NK-92 (cell line): Measurements from ENCODE around the gene BBOX1.
"Not testable (repeated sequence)": the region's sequence is repeated elsewhere in the genome, so short reads cannot be mapped to it uniquely, and the experiment has no call there.

Experiments
- DNase-seq: peaks from one replicate; lab custom pipeline; 2025; ENCODE audit not compliant: unreplicated experiment; lab: John Stamatoyannopoulos, UW

The BBOX1 gene

DNA sequence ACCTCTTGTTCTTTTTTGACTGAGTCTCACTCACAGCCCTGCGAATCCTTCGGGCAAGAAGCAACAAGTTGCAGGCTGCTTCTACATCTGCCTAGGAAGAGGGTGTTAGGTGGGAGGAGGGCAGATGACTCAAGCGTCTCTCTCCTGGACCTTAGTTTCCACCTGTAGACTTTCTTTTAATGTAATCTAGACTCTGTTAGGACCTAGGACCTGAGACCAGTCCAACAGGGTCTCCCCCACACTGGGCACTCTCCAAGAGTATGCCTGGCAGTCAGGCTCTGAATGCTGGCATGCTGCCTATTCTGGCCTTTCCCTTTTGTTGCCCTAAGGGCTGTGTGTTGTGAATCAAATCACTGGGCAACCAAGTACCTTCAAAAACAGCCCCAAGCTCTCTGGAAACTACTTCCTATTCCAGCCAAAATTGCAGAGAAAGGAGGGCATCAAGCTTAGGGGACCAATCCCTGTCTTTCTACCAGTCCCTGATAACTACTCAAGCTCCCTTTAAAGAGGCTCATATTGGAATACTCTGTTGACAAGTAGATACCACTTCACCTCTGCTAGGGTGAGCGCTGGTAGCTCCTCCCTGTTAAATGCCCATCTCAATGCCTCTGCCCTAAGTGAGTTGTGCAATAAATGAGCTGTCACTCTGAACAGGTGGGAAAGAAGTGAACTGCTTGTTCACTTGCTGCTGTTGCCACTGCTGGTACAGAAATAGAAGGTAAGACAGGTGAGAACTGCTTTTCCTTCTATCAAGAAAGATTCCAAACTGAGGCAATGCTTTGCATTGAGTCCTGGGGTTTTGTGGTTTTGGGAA lies at the start of gene BBOX1:
Gene BBOX1 (plus strand): TSS at position 514 of the 814 bp plus-strand sequence. CDS start 14,616 bp downstream, outside the sequence.
- no peak for DNase-seq

DNA sequence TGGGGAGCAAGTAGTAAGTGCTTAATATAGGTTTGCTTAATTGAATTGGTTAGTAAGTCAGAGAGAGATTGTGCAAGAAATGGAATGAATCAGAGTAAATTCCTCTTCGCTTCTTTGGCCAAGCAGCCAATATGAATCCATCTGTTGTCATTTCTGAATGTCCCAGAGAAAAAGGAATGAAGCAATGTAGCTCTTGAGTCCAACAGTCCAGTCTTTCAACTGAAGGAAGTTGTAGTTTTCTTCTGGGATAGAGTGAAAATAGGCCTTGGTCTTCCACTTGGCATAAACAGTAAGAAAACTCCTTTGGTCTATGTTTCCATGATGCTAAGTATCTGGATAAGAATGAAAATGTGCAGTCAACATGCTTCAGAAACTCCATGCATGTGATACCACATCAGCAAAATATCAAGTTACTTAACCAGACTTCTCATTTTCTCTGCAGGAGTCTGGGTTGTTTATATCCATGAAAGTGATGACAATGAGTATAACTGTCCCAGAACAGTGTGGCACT lies 48.5 kb upstream of the BBOX1 start:
- no peak for DNase-seq

- DNase-seq, result no peak
These were observed 46.6 kb upstream of the BBOX1 start, which contains the start of gene FIBIN for GRCh38 chr11:26993965-26994457. FIBIN (plus strand) TSS chr11:26994112; CDS start chr11:26994527, 415 bp downstream.

- DNase-seq, result no peak
These were observed 46.0 kb upstream of the BBOX1 start for GRCh38 chr11:26994631-26995095.

- DNase-seq, result no peak
These were observed 44.7 kb upstream of the BBOX1 start for GRCh38 chr11:26995701-26996460.

DNA sequence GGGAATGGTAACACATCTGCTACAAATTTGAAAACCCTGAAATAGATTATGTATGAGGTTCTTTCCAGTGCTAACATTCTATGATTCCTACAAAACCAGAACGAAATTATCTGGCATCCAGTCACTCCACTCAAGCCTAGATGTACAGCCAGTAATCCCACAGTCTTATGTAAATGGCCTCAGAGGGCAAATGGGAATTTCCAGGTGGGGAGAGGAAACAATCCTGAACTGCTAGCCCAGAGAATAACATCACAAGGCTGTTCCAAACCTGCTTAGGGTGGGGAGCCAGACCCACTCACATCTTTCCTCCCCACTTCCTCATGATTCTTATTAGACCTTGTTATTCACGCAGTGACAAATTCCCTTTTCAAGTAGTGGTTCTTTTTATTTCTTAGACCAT lies 43.2 kb upstream of the BBOX1 start:
- no peak for DNase-seq

GRCh38 chr11:27001136-27001730 lies 39.4 kb upstream of the BBOX1 start:
- DNase-seq, result not testable (repeated sequence)

DNA sequence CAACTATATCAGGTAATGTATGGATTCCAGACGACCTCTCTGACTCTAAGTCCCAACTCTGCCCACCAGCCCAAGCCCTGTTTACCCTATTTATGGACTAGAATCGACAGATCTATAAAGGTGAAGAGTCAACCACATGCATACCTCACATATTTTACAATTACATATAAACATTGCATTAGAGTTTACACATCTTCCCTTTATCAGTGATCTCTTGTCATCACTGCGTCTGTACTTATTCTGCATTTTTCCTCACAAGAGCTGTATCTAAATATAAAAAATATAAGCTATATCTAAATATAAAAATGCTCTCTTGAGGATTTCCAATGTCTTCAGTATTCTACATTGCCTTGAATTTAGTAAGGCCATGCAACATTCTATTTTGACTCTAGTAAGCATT lies 38.2 kb upstream of the BBOX1 start:
- no peak for DNase-seq

DNA sequence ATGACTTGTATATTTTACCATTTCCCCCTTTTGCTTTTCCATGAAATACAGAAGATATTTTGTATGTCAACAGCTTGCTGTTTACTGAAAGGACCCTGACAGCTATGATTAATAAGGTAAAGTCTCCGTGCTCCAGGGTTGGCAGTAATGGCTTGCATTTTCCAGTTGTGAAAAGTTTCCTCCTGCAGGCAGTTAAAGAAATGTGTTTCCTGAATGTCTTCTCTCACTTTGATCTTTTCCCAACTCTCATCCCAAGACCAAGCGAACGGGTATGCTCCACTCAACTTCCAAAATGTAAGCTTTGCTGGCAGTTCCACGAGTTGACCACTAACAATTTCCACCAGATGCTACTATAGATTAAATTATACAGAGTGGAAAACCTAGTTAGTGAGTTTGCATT lies 37.8 kb upstream of the BBOX1 start:
- DNase-seq, result no peak

GRCh38 chr11:27004103-27004502 lies 36.5 kb upstream of the BBOX1 start:
- no peak for DNase-seq

DNA sequence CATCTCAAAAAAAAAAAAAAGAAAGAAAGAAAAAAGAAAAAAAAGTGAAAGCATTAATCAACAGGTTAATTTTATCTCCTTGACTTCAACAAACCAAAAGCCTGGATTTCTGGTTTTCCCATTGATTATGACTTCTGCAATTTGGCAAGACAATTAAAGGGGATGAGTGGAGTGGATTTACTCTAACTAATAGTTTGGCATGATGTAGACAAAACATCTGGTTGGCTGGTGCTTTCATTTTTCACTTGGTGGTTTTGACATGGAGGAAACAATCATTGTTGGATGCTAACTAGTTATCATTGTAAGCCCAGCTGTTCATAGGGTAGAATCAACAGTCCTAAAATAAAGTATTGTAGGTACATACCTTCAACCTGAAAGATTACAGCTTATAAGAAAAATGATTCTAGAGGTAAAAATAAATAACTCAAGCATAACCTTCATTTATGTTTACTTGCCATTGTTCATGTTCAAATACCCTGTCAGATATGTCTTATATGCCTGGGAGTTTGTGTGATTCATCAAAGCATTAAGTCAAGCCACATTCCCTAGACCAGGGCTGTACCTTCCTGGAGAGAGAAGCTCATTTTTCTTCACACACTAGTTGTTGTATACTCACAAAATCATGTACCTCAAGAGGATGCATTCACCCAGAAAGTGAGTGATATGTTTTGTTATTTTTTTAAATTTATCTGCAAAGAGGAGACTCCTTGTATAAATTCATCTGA lies 31.6 kb upstream of the BBOX1 start:
- no peak for DNase-seq

- DNase-seq, result no peak
These were observed 28.9 kb upstream of the BBOX1 start for GRCh38 chr11:27011560-27012233.

GRCh38 chr11:27012234-27012921 lies 28.2 kb upstream of the BBOX1 start:
- DNase-seq, result no peak

DNA sequence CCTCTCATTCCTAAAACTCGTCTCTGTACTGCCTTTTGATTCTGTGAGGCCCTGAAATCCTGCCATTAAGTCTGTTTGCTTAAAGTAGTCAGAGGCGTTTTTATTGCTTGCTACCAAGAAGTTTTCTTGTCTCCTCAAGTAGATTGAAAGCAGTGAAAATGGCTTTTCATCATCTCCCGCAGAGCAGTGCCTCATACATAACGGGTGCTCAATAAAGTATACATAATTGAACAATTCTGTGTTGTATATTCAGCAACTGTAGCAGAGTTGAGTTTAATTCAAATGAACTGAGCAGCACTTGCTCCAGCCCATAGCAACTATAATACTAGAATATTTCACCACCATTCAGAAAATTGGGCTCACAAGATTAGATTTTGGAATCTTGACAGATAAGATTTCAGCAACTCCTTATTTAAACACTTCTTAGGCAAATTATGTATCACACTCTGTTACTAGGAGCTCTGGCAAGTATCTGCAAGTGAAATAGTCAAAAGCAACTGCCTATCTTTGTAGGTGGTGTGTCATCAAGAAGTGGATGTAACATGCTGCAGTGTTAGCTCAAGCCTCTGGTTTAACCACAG lies 26.7 kb upstream of the BBOX1 start:
- no peak for DNase-seq

- DNase-seq, result no peak
These were observed 21.6 kb upstream of the BBOX1 start for GRCh38 chr11:27018902-27019529.

- DNase-seq, result no peak
These were observed 19.9 kb upstream of the BBOX1 start for GRCh38 chr11:27020751-27021150.

GRCh38 chr11:27022659-27023251 lies 17.9 kb upstream of the BBOX1 start:
- DNase-seq, result no peak

GRCh38 chr11:27024865-27025264 lies 15.8 kb upstream of the BBOX1 start:
- DNase-seq, result no peak
